Fibroblast of villous mesenchyme (primary cell): ENCODE data around the gene TMEM151B. TPM values are rescaled to one million over a fixed set of nuclear protein-coding genes. Genes with fewer than 3 reads are reported as not detected.

Experiments
- DNase-seq: peaks from one replicate; pipeline ENCODE4 v3.0.0-alpha.2; 2010; ENCODE audit warnings: low read depth
- H3K4me3 ChIP-seq: 2 replicates; pipeline ENCODE4 v1.5.1; 2011; ENCODE audit warnings: low read depth, mild to moderate bottlenecking, low read length
- CTCF ChIP-seq: IDR thresholded peaks from 2 replicates; pipeline ENCODE4 v1.5.1; 2012; ENCODE audit warnings: low read depth, mild to moderate bottlenecking, low read length; ENCODE audit not compliant: insufficient read depth
- total RNA-seq: library from RNA; depleted of rRNA; stranded (reverse); fragments of >200 nt; gene quantifications from 2 replicates; pipeline ENCODE4 v1.2.3, GENCODE V29; 2012

TMEM151B gene
- total RNA-seq, 1 donor, result not detected

DNA sequence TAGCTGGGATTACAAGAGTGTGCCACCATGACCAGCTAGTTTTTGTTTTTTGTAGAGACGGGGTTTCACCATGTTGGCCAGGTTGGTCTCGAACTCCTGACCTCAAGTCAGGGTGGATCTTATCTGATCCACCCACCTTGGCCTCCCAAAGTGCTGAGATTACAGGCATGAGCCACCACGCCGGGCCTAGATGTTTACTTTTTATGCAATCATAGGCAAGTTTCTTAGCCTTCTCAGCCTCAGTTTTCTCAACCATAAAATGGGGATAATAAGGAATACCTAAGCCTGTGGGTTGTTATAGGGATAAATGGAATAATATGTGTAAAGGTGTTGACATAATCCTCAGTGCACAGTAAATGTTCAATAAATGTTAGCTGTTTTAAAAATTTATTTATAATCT is 82.0 kb downstream of the TMEM151B start:
- no peak for TF ChIP-seq CTCF
- no peak for DNase-seq
- H3K4me3 ChIP-seq, result no peak overlapping the region

- H3K4me3 ChIP-seq, result no peak overlapping the region
- TF ChIP-seq CTCF, result no peak
- no peak for DNase-seq
Observed at GRCh38 chr6:44353336-44353735, 83.1 kb downstream of the TMEM151B start.

GRCh38 chr6:44355640-44356039 is 85.4 kb downstream of the TMEM151B start:
- H3K4me3 ChIP-seq, result no peak overlapping the region
- TF ChIP-seq CTCF, result no peak
- no peak for DNase-seq

DNA sequence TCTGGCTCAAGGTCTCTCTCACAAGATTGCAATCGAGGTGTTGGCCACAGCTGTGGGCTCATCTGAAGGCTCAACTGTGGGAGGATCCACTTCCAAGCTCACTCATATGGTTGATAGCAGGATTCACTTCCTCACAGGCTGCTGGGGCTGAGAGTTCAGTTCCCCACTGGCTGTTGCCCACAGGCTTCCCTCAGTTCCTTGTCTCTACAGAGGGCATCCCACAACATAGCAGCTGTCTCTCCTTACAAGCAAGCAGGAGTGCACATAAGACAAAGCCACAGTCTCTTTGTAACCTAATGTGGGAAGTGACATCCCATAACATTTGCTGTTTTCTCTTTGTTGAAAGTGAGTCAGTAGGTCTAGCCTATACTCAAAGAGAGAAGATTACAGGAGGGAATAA is 86.2 kb downstream of the TMEM151B start:
- no peak overlapping the region for H3K4me3 ChIP-seq
- DNase-seq, result no peak
- TF ChIP-seq CTCF, result no peak

Other genes with a start within 250 kb of the TMEM151B start
- 47.5 and 51.9 TPM in 2 replicates for gene MRPL14, start 143.0 kb upstream of the TMEM151B start, total RNA-seq
- 21.3 and 32.4 TPM in 2 replicates for gene TMEM63B, start 142.9 kb upstream of the TMEM151B start, total RNA-seq
- not detected in 2 replicates for gene CAPN11, start 111.6 kb upstream of the TMEM151B start, total RNA-seq
- gene MYMX, start 53.5 kb upstream of the TMEM151B start, total RNA-seq, result not detected in 2 replicates
- 7.1 and 9.5 TPM in 2 replicates for gene SLC29A1, start 46.9 kb upstream of the TMEM151B start, total RNA-seq
- 573 and 928 TPM in 2 replicates for gene HSP90AB1, start 23.3 kb upstream of the TMEM151B start, total RNA-seq
- 84.7 and 92.8 TPM in 2 replicates for gene SLC35B2, start 12.9 kb upstream of the TMEM151B start, total RNA-seq
- 12.2 and 17.7 TPM in 2 replicates for gene NFKBIE, start 4.9 kb upstream of the TMEM151B start, total RNA-seq
- 10.0 and 16.0 TPM in 2 replicates for gene AARS2, start 42.9 kb downstream of the TMEM151B start, total RNA-seq
- not detected in 2 replicates for gene SPATS1, start 72.2 kb downstream of the TMEM151B start, total RNA-seq
- gene CDC5L, start 117.3 kb downstream of the TMEM151B start, total RNA-seq, result 17.7 and 24.2 TPM in 2 replicates